Measurements from ENCODE around the gene HRK.

Gene HRK

GRCh38 chr12:116864371-116865160 is 16.7 kb downstream of the HRK start:
- no peak for DNase-seq

- DNase-seq, result no peak
These were observed 17.9 kb downstream of the HRK start for GRCh38 chr12:116863275-116863767.

GRCh38 chr12:116862167-116862566 is 19.1 kb downstream of the HRK start:
- DNase-seq, result no peak

GRCh38 chr12:116861320-116861719 is 19.9 kb downstream of the HRK start:
- peak; percentile 34 for DNase-seq

- no peak for DNase-seq
These were observed 21.0 kb downstream of the HRK start for GRCh38 chr12:116860263-116860662.

GRCh38 chr12:116859079-116859478 is 22.2 kb downstream of the HRK start:
- no peak for DNase-seq

- no peak for DNase-seq
These were observed 24.5 kb downstream of the HRK start for GRCh38 chr12:116856729-116857128.

- no peak for DNase-seq
These were observed 25.3 kb downstream of the HRK start for GRCh38 chr12:116855744-116856470.

GRCh38 chr12:116853507-116853906 is 27.7 kb downstream of the HRK start:
- DNase-seq, result no peak

GRCh38 chr12:116852303-116852702 is 28.9 kb downstream of the HRK start:
- DNase-seq, result no peak

- DNase-seq, result no peak
These were observed 32.0 kb downstream of the HRK start for GRCh38 chr12:116849216-116849615.

GRCh38 chr12:116843085-116843484 is 38.2 kb downstream of the HRK start:
- no peak for DNase-seq

- DNase-seq, result no peak
These were observed 41.9 kb downstream of the HRK start for GRCh38 chr12:116839287-116839830.

- no peak for DNase-seq
These were observed 42.9 kb downstream of the HRK start for GRCh38 chr12:116838365-116838764.

- no peak for DNase-seq
These were observed 44.1 kb downstream of the HRK start for GRCh38 chr12:116837097-116837496.

GRCh38 chr12:116835484-116835883 is 45.8 kb downstream of the HRK start:
- no peak for DNase-seq

GRCh38 chr12:116833474-116833873 is 47.8 kb downstream of the HRK start:
- DNase-seq, result no peak

GRCh38 chr12:116832353-116832752 is 48.9 kb downstream of the HRK start:
- no peak for DNase-seq

GRCh38 chr12:116827432-116827831 is 53.8 kb downstream of the HRK start:
- DNase-seq, result no peak

- DNase-seq, result no peak
These were observed 60.0 kb downstream of the HRK start for GRCh38 chr12:116821291-116821690.

- DNase-seq, result no peak
These were observed 61.1 kb downstream of the HRK start for GRCh38 chr12:116820064-116820656.

GRCh38 chr12:116818948-116819832 is 62.1 kb downstream of the HRK start:
- peak; percentile 91 for DNase-seq

Data from activated CD4-positive, alpha-beta T cell treated with anti-CD3 and anti-CD28 coated beads, Interleukin-10, Interleukin-2, amounts not matched to agents 100 ng/mL and 50 ng/mL, durations not matched to agents 16 hours and 8 hours (primary cell).